Caco-2 (cell line): Measurements from ENCODE around the gene GFPT2. TPM values are rescaled to one million over a fixed set of nuclear protein-coding genes. Genes with fewer than 3 reads are reported as not detected.

Experiments
- BruUV-seq: library from RNA; stranded (reverse); fragments of 400-500 nt; replicated peaks from 2 replicates; lab custom pipeline; 2021; lab: Mats Ljungman, UMichigan
- CTCF ChIA-PET: fragments of 300-600 bp; sonication (Branson Sonifier 250); formaldehyde crosslinking; loops from one replicate; lab custom pipeline; 2022; ENCODE audit warnings: antibody characterized with exemption; lab: Charles Lee
- POLR2A ChIA-PET: fragments of 300-600 bp; sonication (Branson Sonifier 250); formaldehyde crosslinking; loops from one replicate; lab custom pipeline; 2022; ENCODE audit warnings: antibody characterized with exemption; lab: Charles Lee
- DNase-seq, 2 experiments: peaks; one replicate each; pipeline versions ENCODE4 v3.0.0 to v3.0.0-alpha.2; 2020 to 2022
- H3K27me3 ChIP-seq: replicated peaks from 2 replicates; pipeline ENCODE4 v1.6.0; 2011; ENCODE audit warnings: low read length; ENCODE audit not compliant: control insufficient read depth, insufficient read depth
- H3K36me3 ChIP-seq: 2 replicates; pipeline ENCODE4 v1.5.1; 2011; ENCODE audit warnings: low read length; ENCODE audit not compliant: control insufficient read depth, insufficient read depth
- H3K4me1 ChIP-seq: fragments of 250-450 bp; sonication (Bioruptor Pico); 2 replicates; pipeline ENCODE4 v1.5.1; 2020; ENCODE audit warnings: mild to moderate bottlenecking
- H3K4me3 ChIP-seq: 2 replicates; pipeline ENCODE4 v1.5.1; 2011; ENCODE audit warnings: low read depth, mild to moderate bottlenecking, control low read depth, low read length
- H3K9me3 ChIP-seq: fragments of 250-450 bp; sonication (Bioruptor Pico); 2 replicates; pipeline ENCODE4 v1.5.1; 2020; ENCODE audit warnings: mild to moderate bottlenecking, moderate library complexity
- H3K27ac Mint-ChIP-seq: one replicate; pipeline ENCODE4 v1.8.0; 2022; ENCODE audit warnings: mixed read lengths; ENCODE audit not compliant: unreplicated experiment
- H3K27me3 Mint-ChIP-seq: one replicate; pipeline ENCODE4 v1.8.0; 2022; ENCODE audit warnings: mixed read lengths; ENCODE audit not compliant: insufficient read depth, unreplicated experiment
- H3K36me3 Mint-ChIP-seq: one replicate; pipeline ENCODE4 v1.8.0; 2022; ENCODE audit warnings: mild to moderate bottlenecking, mixed read lengths; ENCODE audit not compliant: insufficient read depth, unreplicated experiment
- H3K4me1 Mint-ChIP-seq: one replicate; pipeline ENCODE4 v1.8.0; 2022; ENCODE audit warnings: low read depth, mixed read lengths; ENCODE audit not compliant: unreplicated experiment
- H3K4me3 Mint-ChIP-seq: one replicate; pipeline ENCODE4 v1.8.0; 2022; ENCODE audit warnings: mild to moderate bottlenecking, moderate library complexity, mixed read lengths; ENCODE audit not compliant: unreplicated experiment
- H3K9me3 Mint-ChIP-seq: one replicate; pipeline ENCODE4 v1.8.0; 2022; ENCODE audit warnings: mixed read lengths; ENCODE audit not compliant: unreplicated experiment
- intact Hi-C: fragments of 100-400 bp; cut with micrococcal nuclease; formaldehyde crosslinking; loops from one replicate; pipeline ENCODE4 v1.10.0; 2022; ENCODE audit not compliant: unreplicated experiment
- total RNA-seq: library from RNA; stranded (reverse); gene quantifications from 2 replicates; pipeline ENCODE4 v1.2.3, GENCODE V29; 2022
- TF ChIP-seq, protein P1 (sequence below), 2 experiments: fragments of 200-600 bp in 1 of 2; IDR thresholded peaks; 1 replicate in 1 of 2; 2 replicates in 1 of 2; pipeline versions ENCODE4 v1.5.1 to v1.8.0; 2011 to 2022; ENCODE audit warnings: antibody characterized with exemption in 1 of 2, control low read depth in 1 of 2, inconsistent platforms in 1 of 2, low read depth in 1 of 2, low read length in 1 of 2, mild to moderate bottlenecking in 1 of 2, moderate library complexity in 1 of 2; ENCODE audit not compliant: insufficient read depth in 1 of 2, severe bottlenecking in 1 of 2, unreplicated experiment in 1 of 2

Gene GFPT2
- total RNA-seq, 1 experiment from 2014 or later, result 1.6 TPM

DNA sequence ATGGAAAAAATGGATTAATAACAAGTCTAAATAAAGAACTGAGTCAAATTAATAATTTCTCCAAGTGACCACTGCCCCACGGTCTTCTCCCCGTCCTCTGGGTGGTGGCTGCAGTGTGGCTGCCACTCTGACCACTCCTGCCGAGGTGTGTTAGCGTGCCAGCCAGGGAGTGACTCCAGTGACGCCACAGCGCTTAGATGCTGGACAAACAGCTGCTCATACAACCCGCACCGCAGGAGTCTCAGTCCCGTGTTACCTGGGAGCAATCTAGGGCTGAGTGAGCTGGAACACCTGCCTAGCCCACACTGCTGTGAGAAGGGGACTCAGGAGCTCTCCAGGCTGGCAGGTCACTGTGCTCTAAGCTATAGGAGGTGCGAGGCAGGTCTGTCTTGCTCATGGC lies 71.4 kb downstream of the GFPT2 start:
- TF ChIP-seq, protein P1, sequence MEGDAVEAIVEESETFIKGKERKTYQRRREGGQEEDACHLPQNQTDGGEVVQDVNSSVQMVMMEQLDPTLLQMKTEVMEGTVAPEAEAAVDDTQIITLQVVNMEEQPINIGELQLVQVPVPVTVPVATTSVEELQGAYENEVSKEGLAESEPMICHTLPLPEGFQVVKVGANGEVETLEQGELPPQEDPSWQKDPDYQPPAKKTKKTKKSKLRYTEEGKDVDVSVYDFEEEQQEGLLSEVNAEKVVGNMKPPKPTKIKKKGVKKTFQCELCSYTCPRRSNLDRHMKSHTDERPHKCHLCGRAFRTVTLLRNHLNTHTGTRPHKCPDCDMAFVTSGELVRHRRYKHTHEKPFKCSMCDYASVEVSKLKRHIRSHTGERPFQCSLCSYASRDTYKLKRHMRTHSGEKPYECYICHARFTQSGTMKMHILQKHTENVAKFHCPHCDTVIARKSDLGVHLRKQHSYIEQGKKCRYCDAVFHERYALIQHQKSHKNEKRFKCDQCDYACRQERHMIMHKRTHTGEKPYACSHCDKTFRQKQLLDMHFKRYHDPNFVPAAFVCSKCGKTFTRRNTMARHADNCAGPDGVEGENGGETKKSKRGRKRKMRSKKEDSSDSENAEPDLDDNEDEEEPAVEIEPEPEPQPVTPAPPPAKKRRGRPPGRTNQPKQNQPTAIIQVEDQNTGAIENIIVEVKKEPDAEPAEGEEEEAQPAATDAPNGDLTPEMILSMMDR (IDR thresholded peaks at IDR 0.05; ENCODE audit: insufficient read depth in 1 of 2, low read depth in 1 of 2, low read length in 1 of 2, severe bottlenecking in 1 of 2, unreplicated experiment in 1 of 2), result no peak
- Histone ChIP-seq H3K4me1 (peaks cover 2% of the 10 kb centered on the region), H3K4me3 (no peak overlapping the region), H3K27me3 (no peaks in the 10 kb centered on the region), H3K9me3 (no peaks in the 10 kb centered on the region), H3K36me3 (peaks cover 7% of the 10 kb centered on the region)
- no TSS peak for BruUV-seq
- Mint-ChIP-seq H3K9me3 (peaks cover 15% of the 10 kb centered on the region), H3K27ac (no peak overlapping the region), H3K27me3 (no peaks in the 10 kb centered on the region), H3K36me3 (peaks cover 78% of the 10 kb centered on the region), H3K4me1 (no peaks in the 10 kb centered on the region), H3K4me3 (no peak overlapping the region)
- intact Hi-C loops, result no loop called here
- CTCF ChIA-PET, result no interaction called here
- no peak for DNase-seq
- POLR2A ChIA-PET, result no interaction called here

DNA sequence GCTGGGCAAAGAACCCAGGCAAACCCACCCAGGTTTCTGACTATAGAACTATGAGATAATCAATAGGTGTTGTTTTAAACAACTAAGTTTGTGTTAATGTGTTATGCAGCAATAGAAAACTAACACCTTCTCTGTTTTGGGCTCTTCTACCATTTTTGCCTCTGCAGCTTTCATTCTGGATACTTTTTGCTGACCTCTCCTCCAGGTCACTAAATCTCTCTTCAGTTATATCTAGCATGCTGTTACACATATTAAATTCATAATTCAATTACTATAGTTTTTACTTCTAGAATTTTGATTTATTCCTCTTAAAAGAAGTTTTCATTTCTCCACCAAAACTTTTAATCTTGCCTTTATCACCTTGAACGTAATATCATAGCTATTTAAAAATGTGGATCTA lies 78.4 kb downstream of the GFPT2 start:
- no peaks in the 10 kb centered on the region for H3K27me3 ChIP-seq
- no TSS peak for BruUV-seq
- H3K9me3 ChIP-seq, result no peaks in the 10 kb centered on the region; the same call in 1 of the 2 replicates
- peaks cover 68% of the 10 kb centered on the region for H3K9me3 Mint-ChIP-seq
- H3K27ac Mint-ChIP-seq, result no peak overlapping the region
- ChIA-PET CTCF (no interaction called here), POLR2A (no interaction called here)
- intact Hi-C loops, result no loop called here
- TF ChIP-seq, protein P1 (IDR thresholded peaks at IDR 0.05; ENCODE audit: insufficient read depth in 1 of 2, low read depth in 1 of 2, low read length in 1 of 2, severe bottlenecking in 1 of 2, unreplicated experiment in 1 of 2), result no peak
- no peaks in the 10 kb centered on the region for H3K27me3 Mint-ChIP-seq
- H3K4me3 ChIP-seq, result no peak overlapping the region
- peaks cover 5% of the 10 kb centered on the region for H3K36me3 ChIP-seq
- no peaks in the 10 kb centered on the region for H3K4me1 Mint-ChIP-seq
- H3K4me1 ChIP-seq, result no peaks in the 10 kb centered on the region
- DNase-seq, result no peak
- no peak overlapping the region for H3K4me3 Mint-ChIP-seq
- peaks cover 65% of the 10 kb centered on the region for H3K36me3 Mint-ChIP-seq

DNA sequence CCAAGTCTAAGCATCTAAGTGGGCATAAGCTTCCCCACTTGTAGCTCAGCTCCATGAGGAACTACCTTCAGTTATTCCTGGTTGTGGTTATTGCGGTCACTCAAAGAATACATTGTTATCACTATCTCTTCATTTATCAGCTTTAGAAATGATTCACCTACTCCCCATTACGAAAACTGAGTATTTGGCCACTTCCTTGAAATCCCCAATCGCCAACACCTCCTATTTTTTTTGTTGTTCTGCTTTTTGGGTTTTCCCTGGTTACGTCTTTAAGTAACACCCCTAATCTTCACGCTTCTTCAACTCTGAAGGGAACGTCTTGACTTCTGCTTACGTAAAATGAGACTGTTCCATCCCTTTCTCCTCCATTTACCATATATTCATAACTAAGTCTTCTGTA lies 81.9 kb downstream of the GFPT2 start:
- peaks cover 10% of the 10 kb centered on the region; the same call in 1 of the 2 replicates for H3K9me3 ChIP-seq
- CTCF ChIA-PET, result no interaction called here
- H3K27me3 Mint-ChIP-seq, result no peaks in the 10 kb centered on the region

More for the DNA sequence above, 81.9 kb downstream of the GFPT2 start:
- DNase-seq, result no peak
- Mint-ChIP-seq H3K27ac (no peak overlapping the region), H3K36me3 (peaks cover 68% of the 10 kb centered on the region), H3K9me3 (peaks cover 53% of the 10 kb centered on the region), H3K4me1 (no peaks in the 10 kb centered on the region), H3K4me3 (no peak overlapping the region)
- no peak overlapping the region for H3K4me3 ChIP-seq
- intact Hi-C loops, result no loop called here
- no peaks in the 10 kb centered on the region for H3K4me1 ChIP-seq
- TF ChIP-seq, protein P1 (IDR thresholded peaks at IDR 0.05; ENCODE audit: insufficient read depth in 1 of 2, low read depth in 1 of 2, low read length in 1 of 2, severe bottlenecking in 1 of 2, unreplicated experiment in 1 of 2), result no peak
- BruUV-seq, result no TSS peak
- POLR2A ChIA-PET, result no interaction called here
- peaks cover 2% of the 10 kb centered on the region for H3K36me3 ChIP-seq
- no peaks in the 10 kb centered on the region for H3K27me3 ChIP-seq
